ENCODE data around the gene SGCD.

SGCD gene

DNA sequence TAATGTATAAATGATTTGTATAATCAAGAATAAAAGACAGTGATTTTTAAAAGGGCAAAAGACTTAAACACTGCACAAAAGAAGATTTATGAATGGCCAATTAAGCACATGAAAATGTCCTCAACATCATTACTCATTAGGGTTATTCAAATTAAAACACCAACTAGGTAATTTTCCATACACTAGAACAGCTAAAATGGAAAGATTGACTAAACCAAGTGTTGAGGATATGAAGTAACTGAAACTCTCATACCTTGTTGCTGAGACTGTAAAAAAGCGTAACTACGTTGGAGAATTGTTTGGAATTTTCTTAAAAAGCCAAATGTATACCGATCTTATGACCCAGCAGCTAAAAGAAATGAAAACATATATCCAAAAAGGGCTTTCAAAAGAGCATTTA lies 144.9 kb downstream of the SGCD start:
- DNase-seq = no peak

DNA sequence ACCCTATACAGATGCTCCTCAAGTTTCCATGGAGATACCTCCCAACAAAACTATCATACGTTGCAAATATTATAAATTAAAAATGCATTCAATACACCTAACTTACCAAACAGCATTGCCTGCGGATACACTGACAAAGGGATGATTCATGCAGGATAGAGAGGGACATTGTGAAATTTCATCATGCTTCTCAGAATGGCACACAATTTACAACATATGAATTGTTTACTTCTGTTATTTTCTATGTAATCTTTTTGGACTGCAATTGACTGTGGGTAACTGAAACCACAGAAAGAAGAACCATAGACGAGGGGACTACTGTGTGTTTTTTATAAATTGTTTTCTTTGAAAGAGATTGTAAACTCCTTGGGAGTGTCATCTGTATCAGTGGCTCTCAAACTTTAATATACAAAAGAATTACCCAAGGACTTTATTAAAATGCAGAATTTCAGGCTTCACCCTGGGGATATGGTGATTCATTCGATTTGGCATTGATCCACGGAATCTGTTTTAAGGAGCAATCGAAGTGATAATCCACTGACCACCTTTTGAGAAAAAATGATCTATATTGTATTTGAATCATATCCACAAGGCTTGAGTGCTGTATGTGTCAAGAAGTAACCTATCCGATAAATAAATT lies 146.4 kb downstream of the SGCD start:
- peak; percentile 29 for DNase-seq

DNA sequence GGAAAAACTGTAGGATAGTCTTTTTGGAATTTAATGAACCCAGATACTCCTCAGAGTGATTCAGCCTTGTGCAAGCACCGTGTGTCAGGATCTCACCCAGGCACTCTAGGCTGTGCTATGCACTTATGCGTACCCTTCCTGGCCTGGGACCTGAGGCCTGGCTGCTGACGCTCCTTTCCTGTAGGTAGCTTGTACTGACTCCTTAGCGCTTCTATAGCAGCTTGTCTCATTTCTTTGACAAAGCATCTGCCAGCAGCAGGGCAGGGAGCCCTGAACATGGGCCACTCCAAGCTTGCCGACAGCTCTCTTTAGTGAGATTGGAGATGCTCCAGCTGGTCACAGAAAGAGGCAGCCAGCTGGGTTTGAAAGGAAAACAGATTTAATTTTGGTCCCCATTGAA lies 147.3 kb downstream of the SGCD start:
- peak; percentile 95 for DNase-seq

DNA sequence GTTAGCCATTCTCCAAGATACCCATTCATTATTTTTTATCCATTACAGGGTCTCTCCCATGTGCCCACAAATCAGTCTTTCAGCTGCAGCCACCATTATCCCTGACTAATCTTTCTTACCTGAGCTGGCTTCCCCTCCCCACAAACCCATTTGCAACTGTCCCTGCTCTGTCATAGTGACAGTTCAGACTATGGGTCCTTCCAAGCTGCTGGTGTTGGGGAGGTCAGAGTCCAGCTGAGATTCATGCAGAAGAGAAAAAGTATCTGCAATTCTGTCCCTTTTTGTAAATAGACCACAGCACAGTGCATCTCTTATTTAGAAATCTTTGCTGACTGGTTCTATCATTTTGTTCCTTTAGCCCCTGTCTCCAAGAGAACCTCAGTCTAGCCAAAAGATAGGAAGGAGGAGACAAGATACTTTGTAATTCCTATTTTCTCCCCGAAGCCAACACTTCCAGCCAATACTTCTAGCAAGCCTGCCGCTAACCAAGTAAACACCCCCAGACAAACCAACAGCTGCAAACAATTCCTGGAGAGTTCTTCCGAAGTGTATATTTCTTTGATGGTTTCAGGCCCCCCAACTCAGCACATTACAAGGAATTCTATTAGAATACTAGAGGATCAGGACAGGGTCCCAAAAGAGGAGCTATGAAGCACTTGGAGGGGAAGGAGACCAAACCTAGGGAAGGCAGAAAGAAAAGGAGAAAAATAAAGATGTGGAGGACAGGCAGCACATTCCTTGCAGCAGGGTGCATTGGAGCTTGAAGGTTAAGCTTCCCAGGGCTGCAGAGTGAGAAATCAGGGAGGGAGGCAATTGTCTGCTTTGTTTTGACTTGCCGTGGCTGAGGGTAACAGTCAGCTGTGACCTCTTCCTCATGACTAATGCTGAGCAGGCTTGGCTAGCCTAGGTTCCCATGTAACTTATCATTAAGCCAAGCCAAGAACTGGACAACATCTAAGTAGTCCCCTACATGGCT lies 148.5 kb downstream of the SGCD start:
- DNase-seq = no peak

DNA sequence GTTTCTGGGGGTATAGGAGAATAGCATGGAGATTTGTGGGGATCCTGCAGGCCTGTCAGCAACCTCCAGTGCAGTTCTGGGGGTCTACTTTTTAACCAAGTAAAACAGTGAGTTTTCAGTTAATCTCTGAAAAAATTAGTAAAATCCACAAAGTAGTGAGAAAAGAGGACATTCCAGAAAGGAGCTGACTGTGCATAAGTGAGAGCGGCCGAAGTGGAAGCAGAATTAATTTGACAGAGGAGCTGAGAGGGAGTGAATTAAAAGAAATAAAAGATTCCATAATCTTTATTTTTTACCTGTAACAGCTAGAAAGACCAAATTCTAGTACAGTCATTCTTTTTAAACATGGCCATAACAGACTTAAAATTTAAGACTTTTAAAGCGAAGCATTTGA lies 149.2 kb downstream of the SGCD start:
- DNase-seq = no peak

DNA sequence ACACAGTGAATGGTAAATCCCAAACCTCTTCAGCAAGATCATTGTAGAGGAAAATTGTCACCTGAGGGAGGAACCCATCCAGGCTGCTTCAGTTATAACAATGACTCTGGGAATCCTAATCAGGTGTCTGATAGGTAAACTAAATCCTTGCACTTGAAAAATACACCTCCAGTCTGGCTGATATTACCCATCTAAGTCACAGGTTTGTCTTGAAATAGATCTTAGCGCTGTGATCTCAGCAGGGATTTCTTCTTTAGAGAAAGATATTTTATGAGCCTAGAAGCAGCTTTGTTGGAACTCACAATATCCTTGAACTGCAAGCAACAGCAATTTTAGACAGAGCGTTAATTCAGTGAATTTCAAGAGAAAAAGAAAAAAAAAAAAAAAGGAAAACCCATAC lies 149.7 kb downstream of the SGCD start:
- DNase-seq = no peak

DNA sequence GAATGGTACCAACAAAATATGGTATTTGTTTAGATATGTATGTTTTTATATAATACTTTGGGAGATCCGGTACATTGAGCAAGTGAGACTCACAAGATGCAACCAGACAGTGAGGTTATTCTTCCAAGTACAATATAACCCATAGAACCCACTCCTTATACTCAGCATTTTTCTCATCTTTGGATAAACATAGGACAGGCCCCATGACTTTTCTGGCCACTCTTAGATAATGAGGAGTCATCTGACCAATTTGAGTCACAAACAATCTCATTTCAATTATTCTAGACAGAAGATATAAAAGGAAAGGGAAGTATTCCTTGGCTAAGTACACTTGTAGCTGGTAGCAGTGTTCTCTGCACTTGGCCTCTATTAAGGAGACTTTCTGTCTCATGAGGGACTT lies 150.2 kb downstream of the SGCD start:
- DNase-seq = no peak

GRCh38 chr5:156479849-156480248 lies 152.9 kb downstream of the SGCD start:
- DNase-seq = peak; percentile 45

GRCh38 chr5:156481741-156482140 lies 154.8 kb downstream of the SGCD start:
- DNase-seq = peak; percentile 51

DNA sequence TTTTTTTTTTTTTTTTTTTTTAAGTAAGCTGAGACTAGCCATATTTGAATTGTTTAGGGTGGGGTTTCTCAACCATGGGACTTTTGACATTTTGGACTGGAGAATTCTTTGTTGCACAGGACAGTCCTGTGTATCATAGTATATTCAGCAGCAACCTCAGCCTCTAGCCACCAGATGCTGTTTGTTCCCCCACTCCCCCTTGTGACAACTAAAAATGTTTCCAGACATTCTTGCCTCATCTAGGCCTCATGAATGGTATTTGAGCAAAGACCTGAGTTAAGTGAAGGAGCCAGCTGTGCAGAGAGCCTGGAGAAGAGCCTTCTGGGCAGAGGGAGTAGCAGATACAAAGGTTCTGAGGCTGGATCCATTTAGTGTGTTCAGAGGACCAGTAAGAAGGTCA lies 155.9 kb downstream of the SGCD start:
- DNase-seq = no peak

DNA sequence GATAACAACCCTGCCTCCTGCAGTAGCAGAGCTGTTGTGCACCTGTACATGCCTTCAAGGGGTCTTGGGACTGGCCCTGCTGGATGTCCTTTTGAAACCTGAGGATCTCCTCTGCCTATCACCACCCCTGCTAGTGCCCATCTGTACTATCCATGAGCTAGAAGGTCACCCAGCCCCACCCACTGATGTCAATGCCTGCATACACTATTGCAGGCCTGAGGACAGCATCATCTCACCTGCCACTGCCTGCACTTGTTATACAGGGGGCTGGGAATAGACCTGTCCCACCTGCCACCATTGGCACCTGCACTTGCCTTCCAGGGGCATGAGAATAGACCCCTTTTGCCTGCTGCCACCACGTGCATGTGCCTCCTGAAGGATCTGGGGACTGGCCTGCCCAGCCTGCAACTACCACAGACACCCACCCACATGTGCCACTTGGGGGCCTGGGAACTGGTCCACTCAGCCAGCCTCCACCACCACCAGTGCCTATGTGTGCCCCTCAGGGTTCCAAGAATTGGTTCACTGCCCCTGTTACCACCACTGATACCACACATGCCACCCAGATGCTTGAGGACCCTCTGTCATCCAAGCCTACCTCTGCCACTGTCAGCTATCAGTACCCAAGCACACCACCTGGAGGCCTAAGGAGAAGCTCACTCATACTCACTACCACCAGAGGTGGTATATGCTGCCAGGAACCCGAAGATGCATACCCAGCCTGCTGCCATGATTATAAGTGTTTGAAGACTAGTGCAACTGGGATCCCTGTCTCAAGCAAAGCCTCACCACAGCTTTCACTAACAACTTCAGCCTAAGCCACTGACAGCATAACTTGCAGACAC lies 159.7 kb downstream of the SGCD start:
- no peak for DNase-seq

- no peak for DNase-seq
Observed at GRCh38 chr5:156491766-156492165, 164.8 kb downstream of the SGCD start.

DNA sequence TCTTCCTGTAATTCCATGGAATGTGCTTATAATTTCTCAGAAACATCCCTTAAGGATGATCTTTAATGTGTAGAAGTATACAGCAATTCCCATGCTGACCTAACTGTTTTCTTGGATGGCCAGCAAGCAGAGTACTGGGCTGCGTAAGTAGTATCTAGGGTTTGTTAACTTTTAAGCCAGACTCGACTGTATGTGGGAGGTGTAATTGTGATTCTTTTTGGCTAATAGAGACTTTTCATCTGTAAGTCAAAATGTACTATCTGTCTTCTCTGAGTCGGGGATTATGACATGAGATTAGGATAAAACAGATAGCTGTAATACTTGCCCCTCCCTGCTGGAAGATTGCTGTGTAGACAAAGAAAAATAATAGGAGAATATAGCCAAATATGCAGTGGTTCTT lies 169.3 kb downstream of the SGCD start:
- DNase-seq = no peak

DNA sequence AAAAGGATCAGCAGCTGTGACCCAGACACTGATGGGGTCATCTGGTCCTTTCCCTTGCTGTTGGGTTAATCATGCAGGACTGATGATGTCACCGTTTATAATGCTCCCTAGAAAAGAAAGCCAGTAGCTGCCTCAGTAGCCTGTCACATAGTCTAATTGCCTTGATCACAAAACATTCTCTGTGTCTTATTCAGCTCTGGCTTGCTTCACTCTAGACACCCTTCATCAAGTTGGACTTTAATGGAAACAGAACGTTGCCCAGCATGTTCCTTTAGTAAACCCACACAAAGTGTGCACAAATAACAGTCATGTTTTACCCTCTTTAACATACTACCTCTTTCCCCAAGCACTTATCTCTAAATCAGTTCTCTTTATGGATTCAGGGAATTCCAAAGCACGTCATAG lies 170.8 kb downstream of the SGCD start:
- DNase-seq = no peak

DNA sequence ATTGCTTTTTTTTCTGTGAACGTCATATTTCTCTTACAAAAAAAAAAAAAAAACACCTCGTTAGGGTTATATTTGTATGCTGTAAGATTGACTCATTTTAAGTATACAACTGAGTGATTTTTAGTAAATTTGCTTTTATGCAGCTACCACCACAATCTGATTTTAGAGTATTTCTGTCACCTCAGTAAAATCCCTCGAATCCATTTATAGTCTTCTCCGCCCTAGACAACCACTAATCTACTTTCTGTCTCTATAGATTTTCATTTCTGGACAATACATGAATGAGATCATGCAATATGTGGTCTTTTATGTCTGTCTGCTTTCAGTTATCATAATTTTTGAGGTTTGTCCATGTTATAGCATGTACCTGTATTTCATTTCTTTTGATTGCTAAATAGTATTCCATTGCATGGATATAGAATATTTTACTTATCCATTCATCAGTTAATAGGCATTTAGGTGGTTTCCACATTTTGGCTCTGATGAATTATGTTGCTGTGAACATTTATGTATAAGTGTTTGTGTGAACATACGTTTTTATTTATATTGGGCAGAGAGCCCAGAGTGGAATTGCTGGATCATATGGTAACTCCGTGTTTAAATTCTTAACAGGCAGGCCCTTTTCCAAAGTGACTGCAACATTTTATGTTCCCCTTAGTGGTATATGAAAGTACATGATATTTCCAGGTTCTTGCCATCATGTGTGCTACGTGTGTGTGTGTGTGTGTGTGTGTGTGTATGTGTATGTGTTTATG lies 171.4 kb downstream of the SGCD start:
- DNase-seq = peak; percentile 25

DNA sequence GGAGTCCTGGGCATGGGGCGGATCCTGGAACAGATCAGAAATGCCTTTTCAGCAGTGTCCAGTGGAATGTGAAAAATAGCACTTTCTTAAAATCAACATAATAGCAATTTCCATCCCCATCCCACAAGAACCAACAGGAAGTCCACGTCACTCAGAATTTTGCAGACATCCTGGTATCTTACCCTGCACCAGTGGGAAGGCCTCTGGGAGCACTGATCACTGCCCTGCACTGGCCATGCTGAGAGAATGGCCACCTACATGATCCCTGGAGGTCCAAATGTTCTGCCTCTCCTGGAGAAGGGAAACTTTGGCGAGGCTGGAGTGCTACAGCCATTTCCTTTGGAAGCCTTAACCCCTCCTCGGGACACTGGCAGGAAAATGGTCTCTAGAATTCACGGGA lies 173.8 kb downstream of the SGCD start:
- no peak for DNase-seq

- no peak for DNase-seq
Observed at GRCh38 chr5:156505101-156505500, 178.1 kb downstream of the SGCD start.

DNA sequence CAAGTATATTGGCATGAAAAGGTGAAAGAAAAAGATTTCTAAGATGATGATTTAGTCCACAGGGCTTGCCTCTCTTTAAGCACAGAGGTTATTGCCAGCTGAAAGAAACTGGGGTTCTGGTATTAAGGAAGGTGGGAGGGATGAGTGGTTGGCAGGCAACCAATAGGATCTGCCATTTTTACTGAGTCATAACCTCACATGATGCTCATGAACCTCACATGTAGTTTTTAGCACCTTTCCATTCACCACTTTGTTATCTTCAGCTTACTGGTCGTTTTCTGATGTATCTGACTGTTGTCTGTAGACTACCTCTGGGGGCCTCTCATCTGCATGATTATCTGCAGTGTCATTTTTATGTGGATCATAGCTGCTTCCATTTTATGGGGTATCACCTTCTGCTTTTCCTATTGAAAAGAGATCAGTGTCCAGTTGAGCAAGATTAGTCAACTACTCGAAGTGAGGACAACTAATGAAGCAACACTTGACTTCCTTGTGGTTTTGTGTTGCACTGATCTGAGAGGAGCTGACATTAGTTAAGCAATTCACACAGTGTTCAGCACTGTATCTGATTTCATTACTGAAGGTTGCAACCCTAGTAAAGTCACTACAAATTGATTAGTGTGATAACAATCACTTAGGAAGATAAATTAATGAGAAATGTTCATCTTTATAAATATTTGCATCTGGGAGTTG lies 186.3 kb downstream of the SGCD start:
- DNase-seq = no peak

GRCh38 chr5:156515121-156515520 lies 188.2 kb downstream of the SGCD start:
- DNase-seq = no peak

- DNase-seq = no peak
Observed at GRCh38 chr5:156515803-156516360, 188.9 kb downstream of the SGCD start.

DNA sequence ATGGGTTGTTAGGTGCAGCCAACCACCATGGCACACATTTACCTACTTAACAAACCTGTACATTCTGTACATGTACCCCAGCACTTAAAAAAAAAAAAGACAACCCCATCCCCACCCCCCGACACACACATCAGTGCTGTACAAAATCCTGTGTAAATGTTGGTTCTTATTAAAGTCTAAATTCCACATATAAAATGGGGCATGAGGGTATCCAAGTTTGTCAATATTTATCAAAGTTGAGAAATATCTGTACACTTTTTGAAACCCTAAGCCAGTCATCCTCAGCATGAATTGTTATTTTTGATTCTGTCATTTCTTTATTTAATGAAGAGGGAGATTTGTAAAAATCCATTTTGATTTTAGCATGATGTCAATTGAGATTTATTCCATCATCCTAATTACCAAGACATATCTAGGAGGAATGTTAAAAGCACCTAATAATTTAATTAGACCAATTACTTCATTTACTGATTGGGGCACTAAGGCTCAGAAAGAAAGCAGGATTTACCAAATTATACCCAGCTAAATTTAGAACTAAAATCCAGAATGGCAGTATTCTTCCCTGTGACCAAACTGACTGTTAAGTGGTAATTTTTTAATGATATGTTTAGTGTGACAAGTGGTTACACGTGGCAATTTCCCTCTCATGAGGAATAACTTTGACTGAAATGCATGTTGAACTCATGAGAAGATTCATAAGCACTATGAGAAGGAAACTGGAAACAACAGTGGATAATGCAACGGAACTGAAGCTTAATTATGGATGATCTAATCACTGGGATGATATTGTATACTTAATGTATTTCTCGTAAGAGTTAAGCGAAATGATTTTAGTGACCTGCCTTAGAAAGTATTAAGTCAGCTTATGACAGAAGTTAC lies 195.9 kb downstream of the SGCD start:
- DNase-seq = no peak

Measured in NCI-H446 treated with DMSO at 0.1 percent for 48 hours (cell line).